Aorta (tissue), 5 donors: ENCODE data around the gene UBAP2. TPM values are rescaled to one million over a fixed set of nuclear protein-coding genes. Genes with fewer than 3 reads are reported as not detected.
"Not testable (repeated sequence)": the region's sequence is repeated elsewhere in the genome, so short reads cannot be mapped to it uniquely, and the experiment has no call there.

Experiments used
- ATAC-seq: fragments of 200-7000 bp; cut with Tn5 transposase; one replicate; pipeline ENCODE4 v1.9.1; 2022; ENCODE audit warnings: moderate library complexity; ENCODE audit not compliant: low FRiP score
- DNase-seq, 2 donors: peaks; one replicate each; pipeline ENCODE4 v3.0.0-alpha.2; 2020
- H3K27ac ChIP-seq, 2 donors: one replicate each; pipeline ENCODE4 v1.5.1; 2013; ENCODE audit warnings: low read length in 2 of 2, mild to moderate bottlenecking in 2 of 2, moderate library complexity in 2 of 2, control low read depth in 1 of 2, inconsistent platforms in 1 of 2, low read depth in 1 of 2
- H3K27me3 ChIP-seq, 2 donors: one replicate each; pipeline ENCODE4 v1.6.1; 2013; ENCODE audit warnings: control low read depth in 1 of 2, low read length in 1 of 2, mild to moderate bottlenecking in 1 of 2, moderate library complexity in 1 of 2; ENCODE audit not compliant: insufficient read depth in 2 of 2, control insufficient read depth in 1 of 2
- H3K36me3 ChIP-seq, 2 donors: one replicate each; pipeline ENCODE4 v1.6.1; 2013; ENCODE audit warnings: control low read depth in 1 of 2, low read length in 1 of 2, mild to moderate bottlenecking in 1 of 2; ENCODE audit not compliant: insufficient read depth in 2 of 2, control insufficient read depth in 1 of 2
- H3K4me1 ChIP-seq, 2 donors: one replicate each; pipeline ENCODE4 v1.6.1; 2013; ENCODE audit warnings: low read length in 2 of 2, control low read depth in 1 of 2, mild to moderate bottlenecking in 1 of 2, moderate library complexity in 1 of 2; ENCODE audit not compliant: insufficient read depth in 2 of 2, control insufficient read depth in 1 of 2
- H3K4me3 ChIP-seq, 2 donors: one replicate each; pipeline ENCODE4 v1.5.1; 2013; ENCODE audit warnings: low read length in 2 of 2, control low read depth in 1 of 2, mild to moderate bottlenecking in 1 of 2
- H3K9me3 ChIP-seq: one replicate; pipeline ENCODE4 v1.6.1; 2013; ENCODE audit warnings: mild to moderate bottlenecking, low read length; ENCODE audit not compliant: control insufficient read depth
- WGBS, 2 donors: extraction: QIAGEN DNeasy Blood & Tissue Kit; methylation state at CpG; one replicate each; pipeline ENCODE4 v1.1.7; 2013; 5-methylcytosine and 5-hydroxymethylcytosine counted together
- intact Hi-C, 2 donors: fragments of 100-400 bp; cut with DNase I; formaldehyde crosslinking; loops; one replicate each; pipeline versions ENCODE4 v1.14.2 to v1.15.0; 2022
- polyA plus RNA-seq, 2 donors: library from polyadenylated mRNA; stranded (reverse); fragments of 200-250 nt; gene quantifications; one replicate each; pipeline ENCODE4 v1.2.3, GENCODE V29; 2013
- total RNA-seq, 2 donors: library from RNA; stranded (reverse); fragmentation: NEBNext Ultra II Directional; extraction: Animal tissue kit (Norgen Biotek cat#: 25700); gene quantifications; one replicate each; pipeline ENCODE4 v1.2.1, GENCODE V29; 2021
- donor health status: healthy with polysubstance abuse.
- donor health status: Bipolar disorder and iron deficiency.
- donor health status: DM: no; HTN: no; CAD: no.
- donor health status: DM: no; HTN: no; CAD: no.
- donor health status: DM: yes; HTN: yes; CAD: no.

Gene UBAP2
- total and polyA plus RNA-seq, 4 donors = 5.3 to 30.5 (median 15.8) TPM

- intact Hi-C loops = no loop called here
- Histone ChIP-seq H3K27me3 (no peaks in the 10 kb centered on the region), H3K36me3 (no peaks in the 10 kb centered on the region), H3K4me1 (no peaks in the 10 kb centered on the region), H3K4me3 (no peak overlapping the region), H3K9me3 (no peaks in the 10 kb centered on the region), H3K27ac (no peak overlapping the region)
- ATAC-seq (no peak), DNase-seq (no peak)
- 71 to 82% methylated on average over 2 of the region's 2 CpGs for WGBS, 2 donors
These were observed 76.0 kb downstream of the UBAP2 start for GRCh38 chr9:33972698-33973097.

GRCh38 chr9:33964086-33964768 lies 84.5 kb downstream of the UBAP2 start:
- ATAC-seq = no peak
- no peaks in the 10 kb centered on the region for H3K36me3 ChIP-seq
- H3K4me1 ChIP-seq = no peaks in the 10 kb centered on the region
- intact Hi-C loops = no loop called here
- H3K27me3 ChIP-seq = no peaks in the 10 kb centered on the region
- no peak overlapping the region for H3K27ac ChIP-seq
- no peak overlapping the region for H3K4me3 ChIP-seq
- DNase-seq = no peak
- 90 to 96% methylated on average over 2 of the region's 2 CpGs for WGBS, 2 donors
- H3K9me3 ChIP-seq = no peaks in the 10 kb centered on the region

- DNase-seq, H3K9me3 ChIP-seq, H3K4me1 ChIP-seq, H3K27me3 ChIP-seq, ATAC-seq, H3K36me3 ChIP-seq, intact Hi-C loops, H3K27ac ChIP-seq, H3K4me3 ChIP-seq: not testable (repeated sequence)
- 90 to 98% methylated on average over 7 of the region's 7 CpGs for WGBS, 2 donors
These were observed 86.2 kb downstream of the UBAP2 start for GRCh38 chr9:33962468-33962867.

- WGBS, 2 donors = 89 to 94% methylated on average over 2 of the region's 2 CpGs
- Histone ChIP-seq H3K4me1 (no peaks in the 10 kb centered on the region), H3K27ac (no peak overlapping the region), H3K36me3 (peaks cover 0 to 5% of the 10 kb centered on the region in 2 donors), H3K4me3 (no peak overlapping the region), H3K9me3 (no peaks in the 10 kb centered on the region), H3K27me3 (no peaks in the 10 kb centered on the region)
- intact Hi-C loops = no loop called here
- ATAC-seq = no peak
- DNase-seq = no peak
These were observed 89.0 kb downstream of the UBAP2 start for GRCh38 chr9:33959725-33960124.

GRCh38 chr9:33956544-33956943 lies 92.1 kb downstream of the UBAP2 start:
- Histone ChIP-seq H3K27me3 (no peaks in the 10 kb centered on the region), H3K27ac (no peak overlapping the region), H3K4me1 (no peaks in the 10 kb centered on the region), H3K9me3 (no peaks in the 10 kb centered on the region), H3K36me3 (peaks cover 0 to 10% of the 10 kb centered on the region in 2 donors), H3K4me3 (no peak overlapping the region)
- ATAC-seq (no peak), DNase-seq (no peak)
- intact Hi-C loops = no loop called here
- WGBS, 2 donors = 94 to 97% methylated on average over 4 of the region's 4 CpGs

GRCh38 chr9:33952066-33952465 lies 96.6 kb downstream of the UBAP2 start:
- ATAC-seq = no peak
- H3K36me3 ChIP-seq = peaks cover 0 to 10% of the 10 kb centered on the region in 2 donors
- no peaks in the 10 kb centered on the region for H3K9me3 ChIP-seq
- H3K27ac ChIP-seq = no peak overlapping the region
- no peak overlapping the region for H3K4me3 ChIP-seq
- intact Hi-C loops = no loop called here
- peaks cover 0 to 2% of the 10 kb centered on the region in 2 donors for H3K4me1 ChIP-seq
- H3K27me3 ChIP-seq = no peaks in the 10 kb centered on the region
- 66 to 72% methylated on average over 2 of the region's 2 CpGs for WGBS, 2 donors
- DNase-seq = no peak

- Histone ChIP-seq H3K9me3 (no peaks in the 10 kb centered on the region), H3K27me3 (no peaks in the 10 kb centered on the region), H3K36me3 (peaks cover 0 to 5% of the 10 kb centered on the region in 2 donors), H3K4me3 (no peak overlapping the region), H3K27ac (no peak overlapping the region), H3K4me1 (peaks cover 0 to 3% of the 10 kb centered on the region in 2 donors)
- DNase-seq (no peak), ATAC-seq (no peak)
- intact Hi-C loops = no loop called here
- 94 to 100% methylated on average over 1 of the region's 1 CpG for WGBS, 2 donors
These were observed 98.3 kb downstream of the UBAP2 start for GRCh38 chr9:33950371-33950770.

GRCh38 chr9:33946779-33947535 lies 101.7 kb downstream of the UBAP2 start:
- Histone ChIP-seq H3K4me1 (peaks cover 0 to 5% of the 10 kb centered on the region in 2 donors), H3K36me3 (no peaks in the 10 kb centered on the region), H3K27me3 (no peaks in the 10 kb centered on the region), H3K27ac (peak overlapping the region in 1 of 2 donors; percentile 89), H3K9me3 (no peaks in the 10 kb centered on the region), H3K4me3 (no peak overlapping the region)
- no peak for DNase-seq
- ATAC-seq = no peak
- WGBS, 2 donors = 23 to 31% methylated on average over 3 of the region's 3 CpGs
- intact Hi-C loops = no loop called here

- Histone ChIP-seq H3K4me1 (peaks cover 0 to 5% of the 10 kb centered on the region in 2 donors), H3K9me3 (no peaks in the 10 kb centered on the region), H3K27me3 (no peaks in the 10 kb centered on the region), H3K36me3 (peaks cover 0 to 3% of the 10 kb centered on the region in 2 donors), H3K27ac (no peak overlapping the region), H3K4me3 (no peak overlapping the region)
- intact Hi-C loops = no loop called here
- DNase-seq = no peak
- no peak for ATAC-seq
- 9 to 18% methylated on average over 2 of the region's 2 CpGs for WGBS, 2 donors
These were observed 105.3 kb downstream of the UBAP2 start for GRCh38 chr9:33943389-33943788.
